ENCODE data around the gene KRTAP5-3.

The KRTAP5-3 gene, protein sequence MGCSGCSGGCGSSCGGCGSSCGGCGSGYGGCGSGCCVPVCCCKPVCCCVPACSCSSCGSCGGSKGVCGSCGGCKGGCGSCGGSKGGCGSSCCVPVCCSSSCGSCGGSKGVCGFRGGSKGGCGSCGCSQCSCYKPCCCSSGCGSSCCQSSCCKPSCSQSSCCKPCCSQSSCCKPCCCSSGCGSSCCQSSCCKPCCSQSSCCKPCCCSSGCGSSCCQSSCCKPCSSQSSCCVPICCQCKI

DNA sequence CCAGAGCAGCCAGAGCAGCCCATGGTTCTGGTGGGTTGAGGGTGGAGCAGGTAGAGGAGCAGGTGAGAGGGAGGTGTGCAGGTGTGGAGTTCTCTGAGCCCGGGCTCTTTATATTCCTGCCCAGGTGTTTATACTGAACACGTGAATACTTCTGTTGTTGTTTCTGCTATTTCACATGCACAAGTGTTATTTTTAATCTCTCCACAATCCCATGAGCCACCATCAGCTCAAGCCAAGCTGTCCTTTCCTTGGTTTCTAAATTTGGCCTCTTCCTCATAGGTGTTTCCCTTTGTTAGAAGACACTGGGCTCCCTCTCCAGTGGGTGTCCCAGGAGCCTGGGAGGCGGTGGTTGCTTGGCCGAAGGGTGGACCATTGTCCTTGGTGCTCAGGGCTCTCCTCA, at the start of gene KRTAP5-3:
TSS of gene KRTAP5-3 (minus strand) at position 101 of the 400 bp plus-strand sequence. CDS start at position 23, 78 bp downstream.
- ATAC-seq (no peak), DNase-seq (no peak)
- no peaks in the 10 kb centered on the region for H3K9me3 Mint-ChIP-seq
- no peaks in the 10 kb centered on the region for H3K36me3 Mint-ChIP-seq (ENCODE audit: low read depth)
- H3K27me3 Mint-ChIP-seq: peaks cover 26% of the 10 kb centered on the region
- no peak within 1 kb of the TSS for H3K4me3 Mint-ChIP-seq
- no peak within 1 kb of the TSS for H3K27ac Mint-ChIP-seq
- peaks cover 2% of the 10 kb centered on the region for H3K4me1 Mint-ChIP-seq

DNA sequence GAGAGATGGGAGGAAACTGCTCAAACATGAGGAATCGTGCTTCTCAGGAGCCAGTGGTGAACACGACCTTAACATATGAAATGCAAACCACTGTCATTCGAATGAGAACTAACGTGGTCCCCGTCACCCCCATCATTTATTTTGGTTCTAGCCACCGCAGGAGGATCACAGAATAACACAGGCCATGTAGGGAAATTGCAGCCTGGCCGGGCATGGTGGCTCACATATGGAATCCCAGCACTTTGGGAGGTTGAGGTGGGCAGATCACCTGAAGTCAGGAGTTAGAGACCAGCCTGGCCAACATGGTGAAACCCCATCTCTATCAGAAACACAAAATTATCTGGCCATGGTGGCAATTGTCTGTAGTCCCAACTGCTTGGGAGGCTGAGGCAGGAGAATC, 48.4 kb upstream of the KRTAP5-3 start:
- Mint-ChIP-seq H3K36me3 (ENCODE audit: low read depth) (no peaks in the 10 kb centered on the region), H3K4me1 (peaks cover 9% of the 10 kb centered on the region), H3K9me3 (no peaks in the 10 kb centered on the region), H3K27ac (no peak overlapping the region), H3K27me3 (peaks cover 36% of the 10 kb centered on the region), H3K4me3 (no peak overlapping the region)
- DNase-seq (no peak), ATAC-seq (no peak)

DNA sequence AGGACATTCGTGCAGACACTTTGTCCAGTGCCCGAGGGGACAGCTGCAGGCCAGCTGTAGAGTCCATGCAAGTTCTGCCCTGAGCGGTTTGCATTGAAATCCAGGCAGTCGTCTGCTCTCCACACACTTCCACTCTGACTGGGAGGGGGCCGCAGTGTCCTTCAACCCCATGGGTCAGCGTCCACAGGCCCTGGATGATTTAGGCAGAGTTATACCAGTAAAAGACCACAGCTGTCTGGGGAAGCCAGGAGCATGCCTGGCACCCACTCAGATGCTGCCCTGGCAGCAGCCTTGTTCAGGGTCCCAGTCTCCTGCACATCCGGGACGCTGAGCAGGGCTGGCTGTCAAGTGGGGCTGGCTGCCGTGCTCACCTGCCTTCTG, 47.8 kb upstream of the KRTAP5-3 start:
- Mint-ChIP-seq H3K27ac (no peak overlapping the region), H3K27me3 (peaks cover 36% of the 10 kb centered on the region), H3K36me3 (ENCODE audit: low read depth) (no peaks in the 10 kb centered on the region), H3K4me1 (peaks cover 9% of the 10 kb centered on the region), H3K4me3 (no peak overlapping the region), H3K9me3 (no peaks in the 10 kb centered on the region)
- ATAC-seq: no peak
- no peak for DNase-seq

DNA sequence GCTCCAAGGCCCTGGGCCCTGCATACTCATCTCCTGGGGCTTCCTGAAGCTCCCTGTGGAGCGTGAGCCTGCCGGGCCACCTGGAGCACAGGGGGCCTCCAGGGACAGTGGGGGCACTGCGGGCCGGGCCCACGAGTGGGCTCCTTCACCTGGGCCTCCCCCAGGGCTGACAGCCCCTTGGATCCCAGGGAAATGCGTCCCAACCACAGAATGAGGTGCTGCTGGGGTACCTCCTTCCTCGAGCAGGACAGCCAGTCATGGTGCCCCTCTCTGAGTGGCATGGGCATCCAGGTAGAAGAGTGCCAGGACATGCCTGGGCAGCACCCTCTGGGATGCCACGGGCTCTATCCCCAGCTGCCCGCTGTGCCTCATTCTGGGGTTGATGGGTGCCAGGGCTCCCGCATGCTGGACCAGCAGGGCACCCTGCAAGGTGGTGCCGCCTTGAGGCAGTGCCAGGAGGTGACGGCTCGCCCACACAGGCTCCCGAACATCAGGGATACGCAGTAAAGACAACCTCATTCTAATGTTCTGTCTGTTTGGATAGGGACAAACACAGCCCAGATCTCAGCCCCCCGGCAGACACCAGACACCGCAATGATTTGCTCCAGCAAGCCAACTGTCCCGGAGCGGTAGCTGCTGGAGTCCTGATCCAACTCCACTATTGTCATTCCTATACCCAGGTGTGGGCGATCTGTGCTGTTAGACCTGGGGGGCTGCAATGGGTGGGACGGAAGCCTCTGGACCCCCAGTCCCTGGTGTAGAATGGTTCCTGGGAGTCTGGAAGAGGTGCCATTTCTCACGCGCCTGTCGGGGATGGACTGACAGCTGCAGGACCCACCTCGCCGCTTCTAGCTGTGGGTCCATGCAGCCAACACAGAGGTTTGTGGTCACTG, 47.2 kb upstream of the KRTAP5-3 start:
- peaks cover 9% of the 10 kb centered on the region for H3K4me1 Mint-ChIP-seq
- H3K9me3 Mint-ChIP-seq: no peaks in the 10 kb centered on the region
- peaks cover 34% of the 10 kb centered on the region for H3K27me3 Mint-ChIP-seq
- DNase-seq: no peak
- H3K27ac Mint-ChIP-seq: no peak overlapping the region
- no peak for ATAC-seq
- no peak overlapping the region for H3K4me3 Mint-ChIP-seq
- H3K36me3 Mint-ChIP-seq (ENCODE audit: low read depth): no peaks in the 10 kb centered on the region

DNA sequence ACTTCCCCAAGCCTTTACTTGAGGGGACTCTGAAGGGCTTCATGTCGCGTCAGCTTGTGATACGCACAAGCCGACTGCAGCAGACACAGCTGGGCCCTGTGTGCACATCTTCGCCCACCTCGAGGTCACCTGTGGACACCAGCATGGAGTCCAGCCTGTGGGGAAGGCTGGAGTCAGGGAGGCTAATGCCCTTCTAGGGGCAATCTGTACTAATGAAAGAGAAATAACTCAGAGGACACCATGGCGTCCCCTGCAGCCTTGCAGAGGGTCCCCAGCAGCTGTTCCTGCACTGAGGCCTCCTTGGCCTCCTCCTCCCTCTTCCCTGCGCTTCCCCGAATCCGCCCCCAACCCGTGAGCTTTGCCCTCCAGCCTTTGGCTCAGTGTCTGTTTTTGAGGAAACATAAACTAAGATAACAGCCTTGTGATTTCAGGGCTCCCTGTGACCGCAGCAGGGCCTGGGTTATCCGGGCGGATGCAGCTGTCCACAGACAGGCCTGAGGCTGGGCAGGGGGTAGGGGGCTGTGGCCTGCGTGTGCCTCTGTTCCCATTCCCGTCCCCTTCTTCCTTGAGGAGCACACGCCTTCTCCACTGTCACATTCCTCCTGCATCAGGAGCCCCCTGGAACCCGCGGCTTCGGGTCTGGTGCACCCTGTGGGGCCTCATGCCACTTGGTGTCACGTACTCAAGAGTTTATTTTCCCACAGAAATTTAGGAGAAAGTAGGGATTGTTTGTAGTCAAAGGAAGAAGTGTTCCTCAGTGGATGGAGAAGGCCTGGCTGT, 46.3 kb upstream of the KRTAP5-3 start:
- H3K36me3 Mint-ChIP-seq (ENCODE audit: low read depth): no peaks in the 10 kb centered on the region

DNA sequence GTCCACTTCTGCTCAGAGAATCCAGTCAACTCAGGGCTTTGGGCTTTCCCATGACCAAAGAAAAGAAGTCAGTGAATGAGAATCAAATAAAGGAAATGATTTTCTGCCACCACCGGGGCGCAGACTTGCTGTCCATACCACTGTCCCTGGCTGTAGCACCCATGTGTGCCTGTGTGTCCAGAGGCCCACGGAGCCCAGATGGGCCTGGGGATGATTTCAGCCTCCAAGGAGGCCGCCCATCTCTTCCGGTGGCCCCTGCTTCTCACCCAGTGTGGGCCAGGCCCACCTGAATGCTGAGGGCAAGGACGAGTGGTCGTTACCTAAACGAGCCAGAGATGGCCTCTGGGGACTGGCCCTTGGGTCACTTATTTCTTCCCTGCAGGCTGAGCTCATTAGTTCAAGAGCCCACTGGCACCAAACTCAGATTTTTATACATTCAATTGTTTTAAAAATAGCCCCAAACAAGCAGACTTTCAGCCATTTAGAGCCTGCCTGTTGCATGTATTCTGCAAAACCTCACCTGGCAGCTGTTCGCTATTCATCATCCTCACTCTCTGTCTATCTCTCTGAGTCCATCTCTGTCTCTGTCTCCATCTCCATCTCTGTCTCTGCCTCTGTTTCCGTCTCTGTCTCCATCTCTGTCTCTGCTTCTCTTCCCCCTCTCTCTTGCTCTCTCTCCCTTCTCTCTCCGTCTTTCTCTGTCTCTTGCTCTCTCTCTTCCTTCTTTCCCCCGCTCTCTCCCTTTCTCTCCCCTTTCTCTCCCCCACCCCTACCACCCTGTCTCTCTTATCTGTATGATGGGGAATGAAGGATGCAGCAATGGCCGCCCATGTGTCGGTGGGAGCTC, 45.5 kb upstream of the KRTAP5-3 start:
- no peaks in the 10 kb centered on the region for H3K36me3 Mint-ChIP-seq (ENCODE audit: low read depth)
- ATAC-seq (no peak), DNase-seq (no peak)
- no peaks in the 10 kb centered on the region for H3K9me3 Mint-ChIP-seq
- H3K27me3 Mint-ChIP-seq: peaks cover 23% of the 10 kb centered on the region
- peaks cover 2% of the 10 kb centered on the region for H3K4me1 Mint-ChIP-seq
- H3K4me3 Mint-ChIP-seq: no peak overlapping the region
- H3K27ac Mint-ChIP-seq: no peak overlapping the region

More for the DNA sequence above, 46.3 kb upstream of the KRTAP5-3 start:
- H3K4me1 Mint-ChIP-seq: peaks cover 3% of the 10 kb centered on the region
- H3K4me3 Mint-ChIP-seq: no peak overlapping the region
- ATAC-seq (no peak), DNase-seq (no peak)
- H3K9me3 Mint-ChIP-seq: no peaks in the 10 kb centered on the region
- no peak overlapping the region for H3K27ac Mint-ChIP-seq
- H3K27me3 Mint-ChIP-seq: peaks cover 26% of the 10 kb centered on the region

DNA sequence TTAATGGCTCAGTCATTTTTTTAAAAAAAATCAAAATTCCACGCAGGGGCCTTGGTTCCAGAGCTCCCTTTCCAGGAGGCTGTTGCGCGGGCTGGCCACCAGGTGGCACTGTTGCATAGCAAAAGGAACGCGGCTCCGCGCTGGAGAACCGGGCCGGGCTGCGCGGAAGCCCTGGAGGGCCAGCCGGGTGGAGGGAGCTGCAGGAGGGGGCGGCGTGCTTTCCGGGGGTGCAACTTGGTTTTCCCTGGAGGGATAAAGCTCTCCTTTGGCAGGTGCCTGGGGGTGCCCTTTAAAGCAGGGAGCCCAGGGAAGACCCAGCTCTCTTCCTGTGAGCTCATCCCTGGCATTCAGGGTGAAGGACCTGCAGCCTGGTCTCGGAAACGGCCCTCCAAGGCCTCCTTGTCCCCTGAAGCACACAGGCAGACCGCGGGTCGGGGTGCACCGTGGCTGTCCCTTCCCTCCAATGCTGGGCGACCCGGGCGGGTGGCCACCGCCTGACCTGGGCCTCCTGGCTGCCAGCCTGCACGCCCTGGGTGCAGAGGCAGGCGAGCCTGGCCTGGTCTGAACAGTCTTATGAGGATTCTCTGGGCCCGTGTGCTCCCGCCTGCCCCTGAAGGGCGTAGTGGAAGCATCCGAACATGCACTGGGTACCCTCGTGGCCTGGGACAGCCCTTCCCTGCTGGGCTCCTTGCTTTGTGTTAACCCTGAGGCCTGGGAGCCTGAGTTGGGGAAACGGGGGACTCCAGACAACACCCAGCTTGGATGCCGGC, 44.7 kb upstream of the KRTAP5-3 start:
- Mint-ChIP-seq H3K4me3 (no peak overlapping the region), H3K36me3 (ENCODE audit: low read depth) (no peaks in the 10 kb centered on the region), H3K4me1 (peaks cover 2% of the 10 kb centered on the region), H3K27ac (no peak overlapping the region), H3K9me3 (no peaks in the 10 kb centered on the region), H3K27me3 (peaks cover 23% of the 10 kb centered on the region)
- DNase-seq (peak; percentile 79), ATAC-seq (peak; percentile 76)

DNA sequence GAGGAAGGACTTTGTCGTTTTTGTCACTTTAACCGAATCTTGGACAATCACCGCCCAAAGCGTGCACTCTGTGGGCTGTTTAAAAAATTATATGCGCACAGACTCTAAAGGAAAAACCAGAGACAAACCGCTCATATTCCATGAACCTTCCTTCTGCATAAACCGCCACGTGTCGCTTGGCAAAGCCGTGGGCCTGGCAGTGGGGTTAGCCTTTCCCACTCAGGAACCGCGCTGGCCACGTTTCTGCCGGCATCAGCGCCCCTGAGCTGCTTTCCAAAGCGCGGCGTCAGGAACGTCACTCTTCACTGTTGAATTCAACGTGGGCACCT, 44.1 kb upstream of the KRTAP5-3 start:
- DNase-seq: no peak
- ATAC-seq: no peak
- Mint-ChIP-seq H3K27me3 (peaks cover 20% of the 10 kb centered on the region), H3K27ac (no peak overlapping the region), H3K4me3 (no peak overlapping the region), H3K36me3 (ENCODE audit: low read depth) (no peaks in the 10 kb centered on the region), H3K9me3 (no peaks in the 10 kb centered on the region), H3K4me1 (peaks cover 2% of the 10 kb centered on the region)

DNA sequence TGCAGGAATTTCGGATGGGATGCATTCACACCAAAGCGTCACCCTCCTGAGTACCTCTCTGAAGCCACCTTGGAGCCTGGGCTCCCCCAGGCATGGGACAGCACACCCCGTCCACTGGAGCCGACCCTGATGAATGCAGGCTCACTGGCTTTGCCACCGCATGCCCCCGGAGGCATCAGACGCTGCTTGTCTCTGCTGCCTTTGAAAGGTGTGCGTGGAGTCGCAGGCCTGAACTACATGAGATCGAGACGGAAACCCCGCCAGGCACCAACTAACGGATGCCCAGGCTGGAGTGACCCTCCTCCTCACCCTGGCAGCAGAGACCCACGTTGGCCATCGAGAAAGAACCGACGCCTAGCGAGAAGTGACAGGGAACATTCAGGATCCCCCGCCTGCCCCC, 43.8 kb upstream of the KRTAP5-3 start:
- Mint-ChIP-seq H3K27me3 (peaks cover 20% of the 10 kb centered on the region), H3K4me1 (peaks cover 2% of the 10 kb centered on the region), H3K9me3 (no peaks in the 10 kb centered on the region), H3K27ac (no peak overlapping the region), H3K36me3 (ENCODE audit: low read depth) (no peaks in the 10 kb centered on the region), H3K4me3 (no peak overlapping the region)
- ATAC-seq: no peak
- no peak for DNase-seq

DNA sequence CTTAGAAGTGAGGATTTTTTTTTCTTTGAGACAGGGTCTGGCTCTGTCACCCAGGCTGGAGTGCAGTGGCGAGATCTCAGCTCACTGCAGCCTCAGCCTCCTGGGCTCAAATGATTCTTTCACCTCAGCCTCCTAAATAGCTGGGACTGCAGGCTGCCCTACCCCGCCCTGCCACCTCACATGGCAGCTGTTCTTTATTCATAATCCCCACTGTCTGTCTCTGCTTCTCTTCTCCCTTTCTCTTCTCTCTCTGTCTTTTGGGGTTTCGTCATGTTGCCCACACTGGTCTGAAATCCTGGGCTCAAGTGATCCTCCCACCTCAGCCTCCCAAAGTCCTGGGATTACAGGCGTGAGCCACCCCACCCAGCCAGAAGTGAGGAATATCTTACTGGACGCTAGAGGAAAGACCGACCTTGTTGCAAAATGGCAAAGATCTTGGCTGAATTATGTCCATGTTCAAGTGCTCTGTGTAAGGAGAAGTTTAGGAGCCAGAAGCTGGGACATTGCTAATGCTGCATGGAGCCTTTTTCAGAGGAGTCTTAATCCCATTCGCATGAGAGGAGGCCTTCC, 43.2 kb upstream of the KRTAP5-3 start:
- H3K36me3 Mint-ChIP-seq (ENCODE audit: low read depth): no peaks in the 10 kb centered on the region
- H3K4me1 Mint-ChIP-seq: peaks cover 2% of the 10 kb centered on the region
- peaks cover 18% of the 10 kb centered on the region for H3K27me3 Mint-ChIP-seq
- no peaks in the 10 kb centered on the region for H3K9me3 Mint-ChIP-seq
- ATAC-seq (no peak), DNase-seq (no peak)
- no peak overlapping the region for H3K27ac Mint-ChIP-seq
- no peak overlapping the region for H3K4me3 Mint-ChIP-seq

DNA sequence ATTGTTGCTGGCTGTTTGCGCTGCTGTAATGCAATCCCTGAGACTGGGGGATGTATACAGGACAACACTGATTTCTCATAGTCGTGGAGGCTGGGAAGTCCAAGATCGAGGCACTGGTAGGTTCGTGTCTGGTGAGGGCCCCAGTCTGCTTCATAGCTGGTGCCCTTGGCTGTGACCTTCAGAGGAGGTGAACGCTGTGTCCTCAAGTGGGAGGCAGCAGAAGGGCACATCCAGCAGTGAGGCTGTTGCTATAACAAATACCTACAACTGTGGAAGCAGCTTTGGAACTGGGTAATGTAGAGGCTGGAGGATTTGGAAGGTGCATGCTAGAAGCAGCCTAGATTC, 42.6 kb upstream of the KRTAP5-3 start:
- Mint-ChIP-seq H3K27me3 (peaks cover 16% of the 10 kb centered on the region), H3K4me3 (no peak overlapping the region), H3K36me3 (ENCODE audit: low read depth) (no peaks in the 10 kb centered on the region), H3K4me1 (peaks cover 2% of the 10 kb centered on the region), H3K9me3 (no peaks in the 10 kb centered on the region), H3K27ac (no peak overlapping the region)
- DNase-seq: no peak
- ATAC-seq: no peak

DNA sequence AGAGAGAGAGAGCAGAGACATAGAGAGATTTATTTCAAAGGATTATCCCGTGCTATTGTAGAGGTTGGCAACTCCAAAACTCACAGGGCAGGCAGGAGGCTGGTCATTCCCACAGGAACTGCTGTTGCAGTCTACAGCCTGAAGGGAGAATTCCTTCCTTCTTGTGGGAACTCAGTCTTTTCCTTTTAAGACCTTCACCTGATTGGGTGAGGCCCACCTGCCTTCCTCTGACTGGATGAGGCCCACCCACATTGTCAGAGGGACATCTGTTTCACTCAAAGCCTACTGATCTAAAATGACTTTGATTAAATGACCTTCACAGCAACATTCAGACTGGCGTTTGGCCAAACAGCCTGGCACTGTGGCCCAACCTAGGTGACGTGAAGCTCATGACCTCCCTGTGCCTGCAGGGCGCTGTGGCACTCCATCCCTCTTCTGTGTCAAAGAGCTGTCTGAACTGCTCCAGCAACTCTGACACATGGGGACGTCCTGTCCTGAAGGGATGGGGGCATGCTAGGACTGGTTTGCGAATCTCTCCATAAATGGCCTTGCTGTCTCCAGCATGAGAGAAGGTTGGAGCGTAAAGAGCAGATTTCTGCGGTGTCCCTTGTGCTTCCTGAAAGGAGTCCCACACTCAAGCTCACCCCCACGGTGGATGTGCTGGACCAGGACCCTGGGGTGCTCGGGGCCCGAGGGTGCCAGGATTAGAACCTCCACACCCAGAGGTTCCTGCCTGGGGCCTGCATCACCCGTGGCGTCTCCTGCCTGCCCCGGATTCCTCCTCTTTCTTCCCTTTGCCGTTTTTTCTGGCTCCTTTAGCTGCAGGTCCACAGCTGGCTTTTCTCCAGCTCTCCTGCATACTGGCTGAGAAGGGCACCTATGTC, 42.0 kb upstream of the KRTAP5-3 start:
- H3K4me1 Mint-ChIP-seq: peaks cover 2% of the 10 kb centered on the region

More for the DNA sequence above, 42.0 kb upstream of the KRTAP5-3 start:
- Mint-ChIP-seq H3K27ac (no peak overlapping the region), H3K27me3 (peaks cover 16% of the 10 kb centered on the region), H3K36me3 (ENCODE audit: low read depth) (no peaks in the 10 kb centered on the region), H3K9me3 (no peaks in the 10 kb centered on the region), H3K4me3 (no peak overlapping the region)
- DNase-seq: no peak
- no peak for ATAC-seq

Measured in activated naive CD8-positive, alpha-beta T cell treated with anti-CD3 and anti-CD28 coated beads, Interleukin-2, amount 50 U/mL, for 24 hours (primary cell).